Measurements from ENCODE around the gene GIMAP1.
A peak's percentile ranks its signal among the peaks of the same experiment; 100 is the strongest.

The GIMAP1 gene

DNA sequence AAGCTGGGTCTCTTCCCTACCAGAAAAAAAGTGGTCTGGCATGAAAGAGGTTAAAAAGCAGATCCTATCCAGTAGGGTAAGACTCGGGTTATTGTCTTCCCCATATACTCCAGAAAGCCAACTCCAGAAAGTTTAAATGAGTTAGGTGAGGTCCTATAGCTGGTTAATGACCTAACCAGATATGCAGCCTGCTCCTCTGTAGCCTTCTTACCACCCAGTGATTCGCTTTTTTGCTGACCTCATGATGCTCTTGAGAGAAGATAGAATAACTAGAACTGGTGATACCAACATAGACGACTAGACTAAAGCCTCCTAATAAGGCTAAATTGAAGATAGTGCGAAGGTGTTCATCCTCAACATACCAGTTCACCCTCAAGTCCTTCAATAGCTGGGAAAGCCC lies 675 bp upstream of the GIMAP1 start:
- Mint-ChIP-seq H3K4me1 (peaks cover 67% of the 10 kb centered on the region), H3K27ac (peak overlapping the region; percentile 98), H3K36me3 (peaks cover 26% of the 10 kb centered on the region), H3K9me3 (peaks cover 2% of the 10 kb centered on the region), H3K4me3 (peak overlapping the region; percentile 93)
- ATAC-seq (peak; percentile 69), DNase-seq (ENCODE audit: low spot score in 2 of 2) (no peak)

DNA sequence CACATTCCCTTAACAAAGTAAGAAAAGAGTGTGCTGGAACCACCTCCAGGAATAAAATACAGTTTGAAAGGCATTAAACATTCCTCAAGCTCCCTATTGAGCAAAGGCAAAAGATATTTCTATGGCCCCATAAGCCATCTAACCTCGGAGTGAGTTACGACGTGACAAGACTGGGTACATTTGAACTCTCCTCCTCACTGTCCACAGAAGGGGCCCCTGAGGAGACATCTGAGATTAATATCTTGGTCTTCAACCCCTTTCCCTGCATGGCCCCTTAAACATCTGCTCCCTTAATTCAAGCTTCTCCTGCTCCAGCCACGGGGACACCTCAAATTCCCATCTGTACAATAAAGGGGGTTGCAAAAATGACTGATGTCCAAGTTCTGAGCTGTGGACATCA lies 526 bp downstream of the GIMAP1 start:
- no peak for ATAC-seq
- Mint-ChIP-seq H3K27ac (peak overlapping the region; percentile 98), H3K4me1 (peaks cover 78% of the 10 kb centered on the region), H3K36me3 (peaks cover 38% of the 10 kb centered on the region), H3K4me3 (peak overlapping the region; percentile 93), H3K9me3 (peaks cover 2% of the 10 kb centered on the region)
- DNase-seq (ENCODE audit: low spot score in 2 of 2): no peak

DNA sequence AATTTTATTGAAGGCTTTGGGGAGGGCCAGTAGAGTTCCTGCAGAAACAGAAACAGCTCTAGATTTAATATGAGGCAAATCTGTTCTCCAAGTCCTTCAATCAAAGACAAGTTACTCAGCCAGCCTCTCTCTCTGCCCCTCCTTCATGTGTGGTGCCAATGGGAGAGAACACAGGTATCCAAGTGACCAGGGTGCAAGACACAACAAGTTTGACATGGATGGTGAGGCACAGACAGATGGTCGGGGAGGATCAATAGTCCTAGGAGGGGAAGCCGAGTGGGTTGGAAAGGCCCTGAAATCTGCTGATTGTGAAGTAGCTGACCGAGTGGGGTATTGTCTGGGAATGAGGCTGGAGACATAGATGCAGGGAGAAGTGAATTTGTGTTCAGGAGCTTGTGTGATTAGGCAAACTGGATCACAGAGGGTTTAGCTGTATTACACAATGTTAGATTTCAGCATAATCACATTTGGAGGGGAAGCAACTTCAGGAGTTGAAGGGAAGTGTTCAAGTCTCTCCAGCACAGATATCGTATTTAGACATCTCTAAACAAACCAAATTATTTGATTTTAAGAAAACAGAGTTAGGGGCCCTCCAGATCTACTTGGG lies 1.5 kb downstream of the GIMAP1 start:
- peaks cover 48% of the 10 kb centered on the region for H3K36me3 Mint-ChIP-seq

DNA sequence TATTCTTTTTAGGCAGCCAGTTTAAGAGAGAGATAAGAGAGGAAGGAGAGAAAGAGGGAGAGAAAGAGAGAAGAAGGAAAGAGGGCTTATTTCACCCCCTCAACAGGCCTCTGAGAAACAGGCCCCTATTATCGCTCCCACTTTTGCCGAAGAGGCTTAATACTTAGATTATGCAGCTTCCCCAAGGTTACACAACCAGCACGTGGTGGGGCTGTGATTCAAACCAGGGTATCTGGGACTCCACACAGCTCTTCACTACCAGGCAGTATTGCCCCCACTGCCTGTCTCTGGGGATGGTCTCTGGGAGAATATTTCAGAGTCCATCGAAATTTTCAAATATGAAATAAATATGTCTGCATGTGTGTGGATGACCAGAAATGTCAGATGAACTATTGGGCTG lies 3.0 kb downstream of the GIMAP1 start:
- Mint-ChIP-seq H3K4me1 (peaks cover 85% of the 10 kb centered on the region), H3K9me3 (peaks cover 5% of the 10 kb centered on the region), H3K36me3 (peaks cover 62% of the 10 kb centered on the region), H3K27ac (peak overlapping the region; percentile 98), H3K4me3 (peak overlapping the region; percentile 93)
- DNase-seq (ENCODE audit: low spot score in 2 of 2) (no peak), ATAC-seq (no peak)

More for the DNA sequence above, 1.5 kb downstream of the GIMAP1 start:
- ATAC-seq (no peak), DNase-seq (ENCODE audit: low spot score in 2 of 2) (no peak)
- peak overlapping the region; percentile 98 for H3K27ac Mint-ChIP-seq
- H3K9me3 Mint-ChIP-seq: peaks cover 2% of the 10 kb centered on the region
- H3K4me1 Mint-ChIP-seq: peaks cover 81% of the 10 kb centered on the region
- H3K4me3 Mint-ChIP-seq: peak overlapping the region; percentile 93

DNA sequence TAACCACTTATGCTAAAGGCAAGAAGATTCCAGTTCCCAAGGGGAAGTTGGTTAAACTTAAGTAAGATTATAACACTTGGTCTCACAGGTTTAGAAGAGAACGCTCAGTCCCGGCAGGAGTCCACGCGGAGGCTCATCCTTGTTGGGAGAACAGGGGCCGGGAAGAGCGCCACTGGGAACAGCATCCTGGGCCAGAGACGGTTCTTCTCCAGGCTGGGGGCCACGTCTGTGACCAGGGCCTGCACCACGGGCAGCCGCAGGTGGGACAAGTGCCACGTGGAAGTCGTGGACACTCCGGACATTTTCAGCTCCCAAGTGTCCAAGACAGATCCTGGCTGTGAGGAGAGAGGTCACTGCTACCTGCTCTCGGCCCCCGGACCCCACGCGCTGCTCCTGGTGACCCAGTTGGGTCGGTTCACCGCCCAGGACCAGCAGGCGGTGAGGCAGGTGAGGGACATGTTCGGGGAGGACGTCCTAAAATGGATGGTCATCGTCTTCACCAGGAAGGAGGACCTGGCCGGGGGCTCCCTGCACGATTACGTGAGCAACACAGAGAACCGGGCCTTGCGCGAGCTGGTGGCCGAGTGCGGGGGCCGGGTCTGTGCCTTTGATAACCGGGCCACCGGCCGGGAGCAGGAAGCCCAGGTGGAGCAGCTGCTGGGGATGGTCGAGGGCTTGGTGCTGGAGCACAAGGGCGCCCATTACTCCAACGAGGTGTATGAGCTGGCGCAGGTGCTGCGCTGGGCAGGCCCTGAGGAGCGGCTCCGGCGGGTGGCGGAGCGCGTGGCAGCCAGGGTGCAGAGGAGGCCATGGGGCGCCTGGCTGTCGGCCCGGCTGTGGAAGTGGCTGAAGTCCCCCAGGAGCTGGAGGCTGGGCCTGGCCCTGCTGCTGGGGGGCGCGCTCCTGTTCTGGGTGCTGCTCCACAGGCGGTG lies 3.8 kb downstream of the GIMAP1 start:
- Mint-ChIP-seq H3K4me3 (peak overlapping the region; percentile 93), H3K4me1 (peaks cover 80% of the 10 kb centered on the region), H3K27ac (peak overlapping the region; percentile 98), H3K36me3 (peaks cover 65% of the 10 kb centered on the region), H3K9me3 (peaks cover 6% of the 10 kb centered on the region)
- no peak for ATAC-seq
- DNase-seq (ENCODE audit: low spot score in 2 of 2): no peak

DNA sequence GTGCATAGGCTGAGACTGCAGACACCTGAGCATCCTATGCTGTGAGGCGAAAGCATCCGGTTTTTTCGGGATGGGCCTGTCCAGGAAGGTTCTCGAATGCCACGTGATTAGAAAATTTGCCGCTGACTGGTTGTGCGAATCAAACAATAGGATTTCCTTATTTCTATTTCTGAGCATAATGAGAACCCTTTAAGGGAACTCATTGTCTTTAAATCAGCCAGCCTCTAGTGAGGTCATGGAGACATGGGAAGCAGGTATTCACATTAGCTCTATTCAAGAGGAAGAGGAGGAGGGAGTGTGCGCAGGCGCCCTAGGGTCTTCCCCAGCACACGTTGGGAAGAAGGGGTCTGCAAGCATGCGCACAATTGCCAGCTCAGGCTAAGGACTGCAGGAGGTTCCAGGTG lies 5.6 kb downstream of the GIMAP1 start:
- peak overlapping the region; percentile 14 for H3K4me3 Mint-ChIP-seq
- peaks cover 70% of the 10 kb centered on the region for H3K4me1 Mint-ChIP-seq
- peaks cover 65% of the 10 kb centered on the region for H3K36me3 Mint-ChIP-seq
- H3K27ac Mint-ChIP-seq: no peak overlapping the region
- H3K9me3 Mint-ChIP-seq: peaks cover 11% of the 10 kb centered on the region
- no peak for DNase-seq (ENCODE audit: low spot score in 2 of 2)
- ATAC-seq: no peak

DNA sequence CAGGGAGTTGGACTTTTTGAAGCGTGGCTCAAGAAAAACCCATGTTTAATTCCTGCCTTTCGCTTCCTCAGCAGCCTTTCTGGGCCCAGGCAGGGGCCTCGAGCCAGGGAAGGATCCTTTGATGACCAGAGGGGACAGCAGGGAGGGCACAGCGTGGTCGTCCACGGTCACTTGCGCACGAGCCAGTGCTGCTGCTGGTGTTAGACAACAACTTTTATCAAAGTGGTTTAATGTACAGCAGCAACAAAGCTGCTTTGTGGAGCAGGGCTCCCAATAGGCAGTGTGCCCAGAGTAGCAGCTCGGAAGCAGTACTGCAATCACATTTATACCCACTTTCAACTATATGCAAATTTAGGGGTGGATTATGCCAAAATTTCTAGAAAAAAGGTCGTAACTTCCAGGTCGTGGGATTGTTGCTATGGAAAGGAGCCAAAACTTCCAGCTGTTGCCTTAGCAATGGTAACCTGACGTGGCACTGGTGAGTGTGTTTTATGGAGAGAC lies 6.1 kb downstream of the GIMAP1 start:
- Mint-ChIP-seq H3K36me3 (peaks cover 65% of the 10 kb centered on the region), H3K4me3 (peak overlapping the region; percentile 14), H3K9me3 (peaks cover 13% of the 10 kb centered on the region), H3K4me1 (peaks cover 69% of the 10 kb centered on the region), H3K27ac (no peak overlapping the region)
- no peak for DNase-seq (ENCODE audit: low spot score in 2 of 2)
- no peak for ATAC-seq

DNA sequence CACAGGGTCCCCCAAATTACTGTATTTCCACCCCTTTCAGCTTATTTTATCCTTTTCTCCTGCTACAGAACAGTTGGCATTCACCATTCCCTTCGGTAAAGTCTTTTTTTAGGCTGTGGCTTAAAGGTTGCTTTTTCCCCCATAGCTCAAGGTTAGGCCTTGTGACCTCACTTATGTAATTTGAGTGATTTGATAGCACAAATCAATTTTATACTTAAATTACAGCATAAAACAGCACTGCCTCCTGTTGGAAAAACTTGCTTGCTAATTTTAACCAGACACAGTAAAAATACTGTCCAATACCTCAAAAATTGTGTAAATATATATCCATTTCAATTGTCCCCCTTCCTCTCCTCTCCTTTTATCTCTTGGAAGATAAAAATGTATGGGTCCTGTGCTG lies 7.1 kb downstream of the GIMAP1 start:
- DNase-seq (ENCODE audit: low spot score in 2 of 2) (no peak), ATAC-seq (no peak)
- Mint-ChIP-seq H3K27ac (peak overlapping the region; percentile 85), H3K9me3 (peaks cover 22% of the 10 kb centered on the region), H3K4me3 (no peak overlapping the region), H3K36me3 (peaks cover 57% of the 10 kb centered on the region), H3K4me1 (peaks cover 67% of the 10 kb centered on the region)

DNA sequence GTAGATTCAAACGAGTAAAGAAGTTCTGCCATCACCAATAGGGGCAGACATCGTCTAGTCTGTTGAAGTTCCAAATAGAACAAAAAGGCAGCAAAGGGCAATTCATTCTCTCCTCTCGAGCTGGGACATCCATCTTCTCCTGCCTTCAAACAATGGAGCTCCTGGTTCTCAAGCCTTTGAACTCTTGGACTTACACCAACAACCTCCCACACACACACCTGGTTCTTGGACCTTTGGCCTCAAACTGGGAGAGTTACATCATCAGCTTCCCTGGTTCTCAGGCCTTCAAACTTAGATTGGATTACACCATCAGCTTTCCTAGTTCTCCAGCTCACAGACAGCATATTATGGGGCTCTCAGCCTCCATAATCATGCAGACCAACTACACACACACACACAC lies 11.0 kb downstream of the GIMAP1 start:
- Mint-ChIP-seq H3K27ac (no peak overlapping the region), H3K4me3 (no peak overlapping the region), H3K36me3 (peaks cover 22% of the 10 kb centered on the region), H3K9me3 (peaks cover 26% of the 10 kb centered on the region), H3K4me1 (peaks cover 53% of the 10 kb centered on the region)
- ATAC-seq: no peak
- DNase-seq (ENCODE audit: low spot score in 2 of 2): no peak

DNA sequence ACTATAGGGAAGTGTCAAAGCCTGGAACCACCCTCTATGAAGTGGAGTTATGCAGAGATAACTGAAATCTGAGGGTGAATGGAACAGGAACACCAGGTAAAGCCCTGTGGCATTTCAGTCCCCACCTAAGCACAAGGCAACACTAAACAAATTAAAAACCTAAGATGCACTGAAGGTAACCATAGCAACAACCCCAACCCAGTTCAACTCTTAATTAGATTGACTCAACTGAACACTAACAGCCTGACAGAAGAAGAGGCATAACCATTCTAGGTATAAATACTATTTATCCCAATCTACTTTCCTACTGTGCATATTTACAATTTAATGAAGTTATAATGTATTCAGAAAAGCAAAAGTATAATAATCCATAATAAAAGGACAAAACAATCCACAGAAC lies 11.6 kb downstream of the GIMAP1 start:
- Mint-ChIP-seq H3K4me1 (peaks cover 59% of the 10 kb centered on the region), H3K36me3 (peaks cover 16% of the 10 kb centered on the region), H3K9me3 (peaks cover 26% of the 10 kb centered on the region), H3K4me3 (no peak overlapping the region), H3K27ac (no peak overlapping the region)
- DNase-seq (ENCODE audit: low spot score in 2 of 2) (no peak), ATAC-seq (no peak)

DNA sequence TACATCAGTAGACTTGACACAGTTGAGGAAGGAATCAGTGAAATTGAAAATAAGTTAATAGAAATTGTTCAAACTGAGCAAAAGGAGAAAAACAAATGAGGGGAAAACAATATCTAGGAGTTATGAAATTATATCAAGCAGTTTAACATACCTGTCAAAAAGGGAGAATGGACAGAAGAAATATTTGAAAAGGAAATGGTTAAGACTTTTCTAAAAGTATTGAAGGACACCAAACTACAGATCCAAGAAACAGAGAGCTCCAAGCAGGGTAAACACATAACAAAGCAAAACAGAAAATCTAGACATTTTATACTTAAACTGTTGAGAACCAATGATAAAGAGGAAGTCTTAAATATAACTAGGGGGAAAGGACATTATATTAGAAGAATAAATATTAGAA lies 12.2 kb downstream of the GIMAP1 start:
- peak overlapping the region; percentile 8 for H3K27ac Mint-ChIP-seq
- peak overlapping the region; percentile 3 for H3K4me3 Mint-ChIP-seq
- peaks cover 62% of the 10 kb centered on the region for H3K4me1 Mint-ChIP-seq

DNA sequence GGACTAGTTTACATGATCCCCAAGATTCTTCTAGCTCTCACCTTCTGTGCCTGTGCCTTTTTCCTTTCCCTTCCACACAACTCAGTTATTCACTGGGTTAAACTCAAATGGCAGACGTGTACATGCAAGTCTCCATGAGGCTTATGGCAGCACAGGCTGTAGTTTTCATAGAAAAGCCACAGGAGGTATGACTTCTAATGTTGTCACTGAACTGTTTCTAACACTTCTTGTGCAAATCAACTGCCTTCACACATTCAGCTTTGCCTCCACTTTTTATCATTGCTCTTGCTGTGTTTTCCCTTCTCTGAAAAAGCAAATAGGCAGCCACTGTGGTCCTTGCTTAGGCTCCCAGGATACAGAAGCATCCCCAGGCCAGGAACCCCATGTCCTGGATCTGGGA lies 15.5 kb downstream of the GIMAP1 start:
- peaks cover 16% of the 10 kb centered on the region for H3K9me3 Mint-ChIP-seq
- H3K4me1 Mint-ChIP-seq: peaks cover 69% of the 10 kb centered on the region
- H3K36me3 Mint-ChIP-seq: no peaks in the 10 kb centered on the region
- peak overlapping the region; percentile 91 for H3K27ac Mint-ChIP-seq
- ATAC-seq (peak; percentile 76), DNase-seq (ENCODE audit: low spot score in 2 of 2) (peak in 1 of 2 donors; percentile 70)
- H3K4me3 Mint-ChIP-seq: peak overlapping the region; percentile 74

More for the DNA sequence above, 12.2 kb downstream of the GIMAP1 start:
- peaks cover 10% of the 10 kb centered on the region for H3K36me3 Mint-ChIP-seq
- ATAC-seq (no peak), DNase-seq (ENCODE audit: low spot score in 2 of 2) (no peak)
- peaks cover 26% of the 10 kb centered on the region for H3K9me3 Mint-ChIP-seq

DNA sequence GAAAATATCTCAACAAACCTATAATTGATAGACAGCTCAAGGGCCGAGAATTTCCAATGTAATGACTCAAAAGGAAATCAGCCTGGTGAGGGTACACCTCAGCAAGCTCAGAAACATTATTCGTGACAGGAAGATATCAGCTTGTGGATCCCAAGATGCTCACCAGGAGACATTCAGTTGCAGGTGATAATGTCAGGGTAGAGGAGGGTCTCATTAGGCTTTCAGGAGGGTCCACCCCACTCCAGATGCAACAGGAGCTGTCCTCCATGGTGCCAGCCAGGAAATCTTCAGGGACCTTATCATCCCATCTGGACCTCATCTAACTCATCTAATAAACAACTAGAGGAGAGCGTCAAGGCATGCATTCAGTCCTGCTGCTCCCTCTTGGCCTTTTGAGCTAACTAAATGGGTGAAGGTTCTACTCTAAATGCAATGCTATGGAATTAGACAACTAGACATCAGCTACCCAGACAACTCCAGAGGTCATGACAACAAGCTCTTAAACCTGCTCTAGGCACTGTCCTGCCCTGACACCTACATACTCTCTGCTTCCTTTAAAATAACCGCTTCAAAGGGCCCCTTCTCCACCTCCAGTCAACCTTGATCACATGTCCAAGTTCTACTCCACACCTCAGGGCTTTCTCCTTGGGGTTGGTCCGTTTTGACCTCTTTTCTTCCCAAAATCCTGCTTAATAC lies 16.5 kb downstream of the GIMAP1 start:
- peak; percentile 48 for ATAC-seq
- Mint-ChIP-seq H3K9me3 (peaks cover 10% of the 10 kb centered on the region), H3K36me3 (peaks cover 10% of the 10 kb centered on the region), H3K27ac (peak overlapping the region; percentile 91), H3K4me3 (peak overlapping the region; percentile 74), H3K4me1 (peaks cover 64% of the 10 kb centered on the region)
- peak in 1 of 2 donors; percentile 75 for DNase-seq (ENCODE audit: low spot score in 2 of 2)

DNA sequence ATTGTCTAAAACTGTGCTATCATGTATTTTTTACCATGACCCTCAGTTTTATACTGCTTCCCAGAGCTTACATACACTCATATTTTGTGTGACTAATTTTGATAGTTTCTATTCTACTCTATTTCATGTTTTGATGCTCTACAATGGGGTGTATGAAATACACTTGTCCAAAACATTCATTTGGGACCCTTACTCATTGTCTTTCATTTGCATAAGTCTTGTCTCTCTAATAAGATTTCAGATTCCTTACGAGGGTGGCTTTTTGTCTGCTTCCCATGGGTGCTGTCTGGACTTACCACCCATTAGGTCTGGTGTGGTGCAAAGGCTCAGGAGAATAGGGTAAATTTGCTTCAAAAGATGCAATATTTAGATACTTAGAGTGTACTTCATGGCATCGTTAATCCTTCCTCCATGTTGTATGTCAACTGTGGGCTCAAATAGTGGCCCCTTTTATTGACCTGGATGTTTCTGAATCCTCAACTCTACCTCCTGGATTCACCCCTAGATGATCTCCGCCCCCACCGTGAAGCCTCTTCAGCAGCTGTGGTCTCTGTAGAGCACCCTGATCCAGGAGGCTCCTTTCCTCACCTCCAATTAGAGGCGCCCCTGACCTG lies 17.2 kb downstream of the GIMAP1 start:
- peak overlapping the region; percentile 91 for H3K27ac Mint-ChIP-seq
- H3K4me1 Mint-ChIP-seq: peaks cover 61% of the 10 kb centered on the region
- peak overlapping the region; percentile 74 for H3K4me3 Mint-ChIP-seq
- H3K36me3 Mint-ChIP-seq: peaks cover 17% of the 10 kb centered on the region
- DNase-seq (ENCODE audit: low spot score in 2 of 2) (peak in 1 of 2 donors; percentile 61), ATAC-seq (peak; percentile 77)
- H3K9me3 Mint-ChIP-seq: peaks cover 5% of the 10 kb centered on the region

DNA sequence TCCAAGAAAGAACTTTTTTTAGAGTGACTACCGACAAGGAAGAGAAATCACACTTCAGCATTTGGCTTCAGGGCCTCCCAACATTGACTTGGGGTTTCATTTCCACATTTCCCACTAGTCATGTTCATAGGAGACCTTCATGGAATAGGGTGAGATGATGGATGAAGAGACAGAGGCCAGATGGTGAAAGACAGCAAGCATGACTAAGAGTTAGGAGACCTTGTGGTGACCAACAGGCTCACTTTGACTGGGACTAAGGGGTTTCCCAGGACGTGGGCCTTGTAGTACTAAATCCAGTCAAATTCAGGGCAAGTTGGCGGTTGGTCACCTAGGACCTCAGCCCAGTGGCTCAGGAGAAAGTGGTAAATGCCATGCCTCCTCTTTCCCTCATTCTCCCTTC lies 17.8 kb downstream of the GIMAP1 start:
- Mint-ChIP-seq H3K27ac (peak overlapping the region; percentile 91), H3K4me3 (peak overlapping the region; percentile 74), H3K36me3 (peaks cover 23% of the 10 kb centered on the region), H3K9me3 (no peaks in the 10 kb centered on the region), H3K4me1 (peaks cover 58% of the 10 kb centered on the region)
- peak; percentile 70 for ATAC-seq
- DNase-seq (ENCODE audit: low spot score in 2 of 2): peak in 1 of 2 donors; percentile 78
